GM18517 (cell line): ENCODE data around the gene C10orf67.

Experiments used
- ATAC-seq: cut with Tn5 transposase; IDR thresholded peaks from one replicate; pipeline ENCODE4 v1.9.1; 2021; ENCODE audit warnings: mild to moderate bottlenecking, moderate library complexity; ENCODE audit not compliant: unreplicated experiment

C10orf67 gene

GRCh38 chr10:23199768-23200511 is 144.7 kb downstream of the C10orf67 start:
- no peak for ATAC-seq

GRCh38 chr10:23198940-23199767 is 145.4 kb downstream of the C10orf67 start:
- no peak for ATAC-seq

GRCh38 chr10:23198610-23198939 is 146.0 kb downstream of the C10orf67 start:
- ATAC-seq = no peak

- ATAC-seq = no peak
Observed at GRCh38 chr10:23197416-23197861, 147.2 kb downstream of the C10orf67 start.

GRCh38 chr10:23196915-23197314 is 147.7 kb downstream of the C10orf67 start:
- no peak for ATAC-seq

GRCh38 chr10:23195846-23196600 is 148.6 kb downstream of the C10orf67 start:
- ATAC-seq = no peak

GRCh38 chr10:23194966-23195845 is 149.4 kb downstream of the C10orf67 start:
- no peak for ATAC-seq

- ATAC-seq = no peak
Observed at GRCh38 chr10:23194471-23194965, 150.1 kb downstream of the C10orf67 start.

- no peak for ATAC-seq
Observed at GRCh38 chr10:23193435-23194074, 151.0 kb downstream of the C10orf67 start.

- no peak for ATAC-seq
Observed at GRCh38 chr10:23192712-23193434, 151.7 kb downstream of the C10orf67 start.

GRCh38 chr10:23191764-23192711 is 152.6 kb downstream of the C10orf67 start, which contains the start of gene PTF1A:
Gene PTF1A (plus strand): TSS chr10:23192312. CDS start chr10:23192531, 219 bp downstream.
- no peak for ATAC-seq

GRCh38 chr10:23190872-23191763 is 153.5 kb downstream of the C10orf67 start:
- no peak for ATAC-seq

- no peak for ATAC-seq
Observed at GRCh38 chr10:23189024-23189423, 155.6 kb downstream of the C10orf67 start.

- ATAC-seq = no peak
Observed at GRCh38 chr10:23187155-23187554, 157.4 kb downstream of the C10orf67 start.

GRCh38 chr10:23186697-23187096 is 157.9 kb downstream of the C10orf67 start:
- no peak for ATAC-seq

GRCh38 chr10:23186178-23186577 is 158.4 kb downstream of the C10orf67 start:
- ATAC-seq = no peak

- no peak for ATAC-seq
Observed at GRCh38 chr10:23174977-23175512, 169.6 kb downstream of the C10orf67 start.
